Measurements from ENCODE around the gene TRIM39. TPM values are rescaled to one million over a fixed set of nuclear protein-coding genes. Genes with fewer than 3 reads are reported as not detected.

TRIM39 gene
- total RNA-seq, 1 donor from 2014 or later: 11.5 TPM

DNA sequence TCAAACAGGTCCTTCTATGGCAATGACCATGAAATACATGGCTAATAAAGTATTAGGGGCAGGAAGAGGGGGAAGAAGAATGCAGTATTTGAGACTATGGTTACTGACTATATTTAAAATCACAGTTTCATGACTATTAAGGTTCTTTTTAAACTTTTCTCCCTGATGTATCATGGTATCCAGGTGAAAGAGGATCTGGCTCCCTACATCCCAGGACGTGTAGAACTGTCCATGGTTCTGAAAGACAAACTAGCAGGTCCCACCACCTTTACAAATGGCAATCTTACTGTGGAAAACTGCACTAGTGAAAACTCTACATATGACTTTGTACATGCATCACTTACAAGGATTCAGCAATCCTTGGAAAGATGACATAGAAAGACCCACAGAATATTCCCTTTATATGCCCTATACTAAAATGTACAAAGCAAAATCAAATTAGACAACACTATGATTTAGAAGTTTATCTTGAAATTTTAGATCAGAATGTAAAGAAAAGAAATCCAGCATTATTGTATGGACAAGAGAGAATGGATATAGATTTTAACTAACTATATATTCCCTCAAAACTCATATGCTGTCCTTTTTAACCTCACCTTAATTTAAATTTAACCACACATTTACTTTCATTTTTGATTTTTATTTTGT is 51.7 kb downstream of the TRIM39 start:
- Histone ChIP-seq H3K36me3 (no peaks in the 10 kb centered on the region), H3K27ac (no peak overlapping the region), H3K4me3 (no peak overlapping the region), H3K4me1 (no peaks in the 10 kb centered on the region), H3K27me3 (peaks cover 23% of the 10 kb centered on the region), H3K9me3 (no peaks in the 10 kb centered on the region)
- no peak for DNase-seq
- ATAC-seq: no peak
- intact Hi-C loops (cut with DNase I): no loop called here
- TF ChIP-seq, protein P1, sequence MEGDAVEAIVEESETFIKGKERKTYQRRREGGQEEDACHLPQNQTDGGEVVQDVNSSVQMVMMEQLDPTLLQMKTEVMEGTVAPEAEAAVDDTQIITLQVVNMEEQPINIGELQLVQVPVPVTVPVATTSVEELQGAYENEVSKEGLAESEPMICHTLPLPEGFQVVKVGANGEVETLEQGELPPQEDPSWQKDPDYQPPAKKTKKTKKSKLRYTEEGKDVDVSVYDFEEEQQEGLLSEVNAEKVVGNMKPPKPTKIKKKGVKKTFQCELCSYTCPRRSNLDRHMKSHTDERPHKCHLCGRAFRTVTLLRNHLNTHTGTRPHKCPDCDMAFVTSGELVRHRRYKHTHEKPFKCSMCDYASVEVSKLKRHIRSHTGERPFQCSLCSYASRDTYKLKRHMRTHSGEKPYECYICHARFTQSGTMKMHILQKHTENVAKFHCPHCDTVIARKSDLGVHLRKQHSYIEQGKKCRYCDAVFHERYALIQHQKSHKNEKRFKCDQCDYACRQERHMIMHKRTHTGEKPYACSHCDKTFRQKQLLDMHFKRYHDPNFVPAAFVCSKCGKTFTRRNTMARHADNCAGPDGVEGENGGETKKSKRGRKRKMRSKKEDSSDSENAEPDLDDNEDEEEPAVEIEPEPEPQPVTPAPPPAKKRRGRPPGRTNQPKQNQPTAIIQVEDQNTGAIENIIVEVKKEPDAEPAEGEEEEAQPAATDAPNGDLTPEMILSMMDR (IDR thresholded peaks at IDR 0.05): no peak

DNA sequence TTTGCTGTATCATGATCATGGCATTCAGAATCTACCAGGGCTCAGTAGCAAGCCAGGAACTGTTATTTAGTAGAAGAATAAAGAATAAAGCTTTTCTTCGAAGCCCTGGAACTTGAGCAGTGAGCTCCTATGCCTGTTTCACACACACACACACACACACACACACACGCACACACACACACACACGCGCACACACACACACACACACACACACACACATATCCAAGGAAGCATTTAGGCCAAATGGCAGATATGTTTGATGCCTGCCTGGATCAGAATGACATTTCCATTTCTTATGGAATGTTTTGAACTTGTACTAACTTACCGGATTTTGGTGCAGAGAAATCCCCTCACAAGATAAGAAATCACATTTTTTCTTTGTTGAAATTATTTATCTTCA is 53.7 kb downstream of the TRIM39 start:
- intact Hi-C loops (cut with DNase I): no loop called here
- ATAC-seq: no peak
- no peaks in the 10 kb centered on the region for H3K4me1 ChIP-seq

DNA sequence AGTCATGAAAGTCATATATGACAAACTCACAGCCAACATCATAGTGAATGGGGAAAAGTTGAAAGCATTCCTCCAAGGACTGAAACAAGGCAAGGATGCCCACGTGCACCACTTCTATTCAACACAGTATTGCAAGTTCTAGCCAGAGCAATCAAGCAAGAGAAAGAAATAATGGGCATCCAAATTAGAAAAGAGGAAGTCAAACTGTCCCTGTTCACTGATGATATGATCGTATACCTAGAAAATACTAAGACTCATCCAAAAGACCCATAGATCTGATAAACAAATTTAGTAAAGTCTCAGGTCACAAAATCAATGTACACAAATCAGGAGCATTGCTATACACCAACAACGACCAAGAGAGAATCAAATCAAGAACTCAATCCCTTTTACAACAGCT is 59.4 kb downstream of the TRIM39 start:
- intact Hi-C loops (cut with DNase I): no loop called here
- TF ChIP-seq, protein P1 (IDR thresholded peaks at IDR 0.05): no peak
- Histone ChIP-seq H3K27me3 (peaks cover 48% of the 10 kb centered on the region), H3K27ac (no peak overlapping the region), H3K9me3 (no peaks in the 10 kb centered on the region), H3K4me3 (no peak overlapping the region), H3K4me1 (no peaks in the 10 kb centered on the region), H3K36me3 (no peaks in the 10 kb centered on the region)
- no peak for DNase-seq
- no peak for ATAC-seq

More for the DNA sequence above, 53.7 kb downstream of the TRIM39 start:
- TF ChIP-seq, protein P1 (IDR thresholded peaks at IDR 0.05): no peak
- Histone ChIP-seq H3K4me3 (no peak overlapping the region), H3K36me3 (no peaks in the 10 kb centered on the region), H3K27me3 (peaks cover 39% of the 10 kb centered on the region), H3K27ac (no peak overlapping the region), H3K9me3 (no peaks in the 10 kb centered on the region)
- no peak for DNase-seq

DNA sequence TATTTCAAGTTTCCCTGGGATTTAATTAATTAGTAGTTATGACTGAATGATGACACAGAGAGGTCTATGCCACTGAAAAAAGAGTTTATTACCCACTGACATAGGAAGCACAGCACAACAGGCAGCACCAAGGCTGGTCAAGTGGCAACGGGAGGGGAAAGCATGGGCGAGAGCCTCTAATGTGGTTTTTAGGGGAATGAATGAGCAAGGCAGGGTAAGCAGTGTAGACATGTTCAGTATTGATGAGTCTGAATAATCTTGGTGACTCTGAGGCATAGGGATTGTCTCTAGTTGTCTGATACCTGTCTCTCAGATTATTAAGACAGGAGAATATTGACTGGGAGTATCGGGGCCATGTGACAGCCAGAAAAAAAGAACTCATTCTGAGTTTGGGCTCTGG is 64.5 kb downstream of the TRIM39 start:
- ATAC-seq (no peak), DNase-seq (no peak)
- H3K9me3 ChIP-seq: no peaks in the 10 kb centered on the region
- H3K36me3 ChIP-seq: no peaks in the 10 kb centered on the region
- no peaks in the 10 kb centered on the region for H3K4me1 ChIP-seq
- H3K27ac ChIP-seq: no peak overlapping the region
- TF ChIP-seq, protein P1 (IDR thresholded peaks at IDR 0.05): no peak
- intact Hi-C loops (cut with DNase I): no loop called here
- peaks cover 45% of the 10 kb centered on the region for H3K27me3 ChIP-seq
- H3K4me3 ChIP-seq: no peak overlapping the region

Other genes starting within 250 kb of the TRIM39 start
- 0.35 TPM for gene TRIM31, start 213.8 kb upstream of the TRIM39 start, total RNA-seq
- not detected for gene TRIM40, start 190.8 kb upstream of the TRIM39 start, total RNA-seq
- not detected for gene TRIM10, start 165.7 kb upstream of the TRIM39 start, total RNA-seq
- gene TRIM15, start 163.4 kb upstream of the TRIM39 start, total RNA-seq: not detected
- 48.1 TPM for gene TRIM26, start 113.5 kb upstream of the TRIM39 start, total RNA-seq
- gene RPP21, start 18.2 kb downstream of the TRIM39 start, total RNA-seq: 29.3 TPM
- gene HLA-E, start 162.6 kb downstream of the TRIM39 start, total RNA-seq: 1,028 TPM
- 54.8 TPM for gene GNL1, start 229.6 kb downstream of the TRIM39 start, total RNA-seq
- gene PRR3, start 230.4 kb downstream of the TRIM39 start, total RNA-seq: 6.9 TPM
- gene ABCF1, start 244.5 kb downstream of the TRIM39 start, total RNA-seq: 42.5 TPM